ENCODE data around the gene TARM1.
"Not testable (repeated sequence)": the region's sequence is repeated elsewhere in the genome, so short reads cannot be mapped to it uniquely, and the experiment has no call there.

DNA sequence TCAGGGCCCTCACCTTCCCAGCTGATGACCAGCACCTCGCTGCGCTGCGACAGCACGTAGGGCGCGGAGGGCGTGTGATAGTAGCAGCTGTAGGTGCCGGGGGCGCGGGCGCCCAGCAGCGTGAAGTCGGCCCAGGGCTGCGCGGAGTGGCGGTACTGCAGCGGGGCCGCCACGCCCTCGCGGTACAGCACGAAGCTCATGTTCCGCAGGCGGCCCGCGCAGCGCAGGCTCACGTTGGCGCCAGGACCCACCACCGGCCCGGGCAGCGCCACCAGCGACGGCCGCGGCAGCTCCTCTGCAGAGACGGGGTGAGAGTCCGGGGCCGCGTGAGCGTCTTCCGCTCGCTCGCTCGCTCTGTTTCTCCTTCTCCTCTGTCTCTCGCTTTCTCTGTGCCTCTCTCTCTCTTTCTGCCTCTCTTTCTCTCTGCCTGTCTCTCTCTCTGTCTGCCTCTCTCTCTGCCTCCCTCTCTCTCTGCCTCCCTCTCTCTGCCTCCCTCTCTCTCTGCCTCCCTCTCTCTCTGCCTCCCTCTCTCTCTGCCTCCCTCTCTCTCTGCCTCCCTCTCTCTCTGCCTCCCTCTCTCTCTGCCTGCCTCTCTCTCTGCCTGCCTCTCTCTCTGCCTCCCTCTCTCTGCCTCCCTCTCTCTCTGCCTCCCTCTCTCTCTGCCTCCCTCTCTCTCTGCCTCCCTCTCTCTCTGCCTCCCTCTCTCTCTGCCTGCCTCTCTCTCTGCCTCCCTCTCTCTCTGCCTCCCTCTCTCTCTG is 14.9 kb upstream of the TARM1 start:
- not testable (repeated sequence) for TF ChIP-seq POLR2A (IDR thresholded peaks at IDR 0.05)
- TF ChIP-seq, protein P1, sequence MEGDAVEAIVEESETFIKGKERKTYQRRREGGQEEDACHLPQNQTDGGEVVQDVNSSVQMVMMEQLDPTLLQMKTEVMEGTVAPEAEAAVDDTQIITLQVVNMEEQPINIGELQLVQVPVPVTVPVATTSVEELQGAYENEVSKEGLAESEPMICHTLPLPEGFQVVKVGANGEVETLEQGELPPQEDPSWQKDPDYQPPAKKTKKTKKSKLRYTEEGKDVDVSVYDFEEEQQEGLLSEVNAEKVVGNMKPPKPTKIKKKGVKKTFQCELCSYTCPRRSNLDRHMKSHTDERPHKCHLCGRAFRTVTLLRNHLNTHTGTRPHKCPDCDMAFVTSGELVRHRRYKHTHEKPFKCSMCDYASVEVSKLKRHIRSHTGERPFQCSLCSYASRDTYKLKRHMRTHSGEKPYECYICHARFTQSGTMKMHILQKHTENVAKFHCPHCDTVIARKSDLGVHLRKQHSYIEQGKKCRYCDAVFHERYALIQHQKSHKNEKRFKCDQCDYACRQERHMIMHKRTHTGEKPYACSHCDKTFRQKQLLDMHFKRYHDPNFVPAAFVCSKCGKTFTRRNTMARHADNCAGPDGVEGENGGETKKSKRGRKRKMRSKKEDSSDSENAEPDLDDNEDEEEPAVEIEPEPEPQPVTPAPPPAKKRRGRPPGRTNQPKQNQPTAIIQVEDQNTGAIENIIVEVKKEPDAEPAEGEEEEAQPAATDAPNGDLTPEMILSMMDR (IDR thresholded peaks at IDR 0.05), result not testable (repeated sequence)

All from lower leg skin (tissue), 3 donors.